Ascending aorta (tissue), 2 donors: ENCODE data around the gene FBXO31. TPM values are rescaled to one million over a fixed set of nuclear protein-coding genes. Genes with fewer than 3 reads are reported as not detected.
"Not testable (repeated sequence)": the region's sequence is repeated elsewhere in the genome, so short reads cannot be mapped to it uniquely, and the experiment has no call there.

Experiments
- DNase-seq, 2 donors: peaks; one replicate each; pipeline ENCODE4 v3.0.0-alpha.2; 2019; ENCODE audit warnings: low spot score in 2 of 2
- H3K27ac ChIP-seq, 2 donors: fragments of 200-600 bp; sonication (generic); one replicate each; pipeline ENCODE4 v1.5.1; 2016 to 2017; ENCODE audit warnings: mild to moderate bottlenecking in 1 of 2
- H3K27me3 ChIP-seq: fragments of 200-600 bp; sonication (generic); one replicate; pipeline ENCODE4 v1.5.1; 2017
- H3K36me3 ChIP-seq, 2 donors: fragments of 200-600 bp; sonication (generic); one replicate each; pipeline ENCODE4 v1.5.1; 2016
- H3K4me1 ChIP-seq, 2 donors: fragments of 200-600 bp; sonication (generic); one replicate each; pipeline ENCODE4 v1.5.1; 2016 to 2017; ENCODE audit warnings: mild to moderate bottlenecking in 1 of 2
- H3K4me3 ChIP-seq, 2 donors: fragments of 200-600 bp; sonication (generic); one replicate each; pipeline ENCODE4 v1.5.1; 2016 to 2017; ENCODE audit warnings: mild to moderate bottlenecking in 1 of 2
- H3K9me3 ChIP-seq, 2 donors: fragments of 200-600 bp; sonication (generic); one replicate each; pipeline ENCODE4 v1.5.1; 2016
- CTCF ChIP-seq, 3 experiments: fragments of 200-600 bp in 2 of 3; fragments of 450-650 bp in 1 of 3; sonication (generic) in 2 of 3; IDR thresholded peaks; one replicate each; pipeline ENCODE4 v1.5.1; 2016 to 2019; ENCODE audit warnings: antibody characterized with exemption in 3 of 3, mild to moderate bottlenecking in 1 of 3, moderate library complexity in 1 of 3
- intact Hi-C: fragments of 100-400 bp; cut with DNase I; formaldehyde crosslinking; loops from one replicate; pipeline ENCODE4 v1.15.1; 2023
- total RNA-seq: library from RNA; depleted of rRNA; stranded (reverse); fragments of >200 nt; gene quantifications from one replicate; pipeline ENCODE4 v1.1.0, GENCODE V29; 2016

The FBXO31 gene
- total RNA-seq, 1 donor from 2014 or later = 224 TPM

GRCh38 chr16:87391950-87392820 lies 8.6 kb upstream of the FBXO31 start, which contains the start of gene MAP1LC3B:
Gene MAP1LC3B, plus strand, starts transcription at chr16:87392336. Its CDS starts 92 bp downstream, at chr16:87392428.
- Histone ChIP-seq H3K27ac (peak within 1 kb of the TSS; percentile 97 to 98), H3K4me1 (peaks cover 4 to 29% of the 10 kb centered on the region in 2 donors), H3K4me3 (peak within 1 kb of the TSS; percentile 94), H3K9me3 (no peaks in the 10 kb centered on the region), H3K27me3 (no peaks in the 10 kb centered on the region), H3K36me3 (no peaks in the 10 kb centered on the region)
- intact Hi-C loops = loop anchor here (1.0 to 5.0 kb wide), 4 partner anchors 75 to 375 kb away; partner anchors contain the start of genes C16orf95, KLHDC4 and ZCCHC14
- no peak for TF ChIP-seq CTCF (IDR thresholded peaks at IDR 0.05)
- DNase-seq = peak; percentile 91 to 98

- no peaks in the 10 kb centered on the region for H3K27me3 ChIP-seq
- TF ChIP-seq CTCF (IDR thresholded peaks at IDR 0.05) = no peak
- H3K4me3 ChIP-seq = peak overlapping the region; percentile 94
- peak overlapping the region; percentile 97 to 98 for H3K27ac ChIP-seq
- H3K36me3 ChIP-seq = no peaks in the 10 kb centered on the region
- DNase-seq = peak in 1 of 2 donors; percentile 86
- peaks cover 4 to 33% of the 10 kb centered on the region in 2 donors for H3K4me1 ChIP-seq
- H3K9me3 ChIP-seq = no peaks in the 10 kb centered on the region
- intact Hi-C loops = loop anchor here (5.0 kb wide), 1 partner anchor 376 kb away; the partner anchor contains the start of gene KLHDC4
Measured at GRCh38 chr16:87391324-87391949, 7.9 kb upstream of the FBXO31 start.

GRCh38 chr16:87390641-87391323 lies 7.2 kb upstream of the FBXO31 start:
- H3K36me3 ChIP-seq = no peaks in the 10 kb centered on the region
- peaks cover 4 to 33% of the 10 kb centered on the region in 2 donors for H3K4me1 ChIP-seq
- no peaks in the 10 kb centered on the region for H3K27me3 ChIP-seq
- H3K4me3 ChIP-seq = peak overlapping the region in 1 of 2 donors; percentile 94
- intact Hi-C loops = loop anchor here (5.0 kb wide), 1 partner anchor 377 kb away; the partner anchor contains the start of gene KLHDC4
- H3K27ac ChIP-seq = peak overlapping the region; percentile 97 to 98
- no peak for TF ChIP-seq CTCF (IDR thresholded peaks at IDR 0.05)
- DNase-seq = no peak
- H3K9me3 ChIP-seq = no peaks in the 10 kb centered on the region

- not testable (repeated sequence) for H3K4me3 ChIP-seq, DNase-seq, H3K27me3 ChIP-seq, H3K9me3 ChIP-seq, H3K27ac ChIP-seq, H3K36me3 ChIP-seq
- intact Hi-C loops = loop anchor here (2.0 to 10.0 kb wide), 3 partner anchors 75 to 377 kb away; partner anchors contain the start of gene KLHDC4
- peaks cover 4 to 30% of the 10 kb centered on the region in 2 donors for H3K4me1 ChIP-seq
Measured at GRCh38 chr16:87389914-87390313, 6.3 kb upstream of the FBXO31 start.

- Histone ChIP-seq H3K27ac (peak overlapping the region; percentile 85 to 89), H3K36me3 (no peaks in the 10 kb centered on the region), H3K4me3 (no peak overlapping the region), H3K9me3 (no peaks in the 10 kb centered on the region), H3K4me1 (peaks cover 4 to 32% of the 10 kb centered on the region in 2 donors), H3K27me3 (no peaks in the 10 kb centered on the region)
- no peak for DNase-seq
- intact Hi-C loops = loop anchor here (2.0 to 10.0 kb wide), 2 partner anchors 76 to 184 kb away; no protein-coding TSS in a partner anchor
- no peak for TF ChIP-seq CTCF (IDR thresholded peaks at IDR 0.05)
Measured at GRCh38 chr16:87389245-87389644, 5.7 kb upstream of the FBXO31 start.
